ENCODE measurements around the gene REEP5.

- TF ChIP-seq CTCF (IDR thresholded peaks at IDR 0.05) (no peak), POLR2A (IDR thresholded peaks at IDR 0.05) (no peak)
These were observed 88.1 kb downstream of the REEP5 start for GRCh38 chr5:112833971-112834370.

All from Peyer's patch (tissue), 4 donors.